ENCODE results near the gene CHADL.
A peak's percentile ranks its signal among the peaks of the same experiment; 100 is the strongest.

CHADL gene, protein sequence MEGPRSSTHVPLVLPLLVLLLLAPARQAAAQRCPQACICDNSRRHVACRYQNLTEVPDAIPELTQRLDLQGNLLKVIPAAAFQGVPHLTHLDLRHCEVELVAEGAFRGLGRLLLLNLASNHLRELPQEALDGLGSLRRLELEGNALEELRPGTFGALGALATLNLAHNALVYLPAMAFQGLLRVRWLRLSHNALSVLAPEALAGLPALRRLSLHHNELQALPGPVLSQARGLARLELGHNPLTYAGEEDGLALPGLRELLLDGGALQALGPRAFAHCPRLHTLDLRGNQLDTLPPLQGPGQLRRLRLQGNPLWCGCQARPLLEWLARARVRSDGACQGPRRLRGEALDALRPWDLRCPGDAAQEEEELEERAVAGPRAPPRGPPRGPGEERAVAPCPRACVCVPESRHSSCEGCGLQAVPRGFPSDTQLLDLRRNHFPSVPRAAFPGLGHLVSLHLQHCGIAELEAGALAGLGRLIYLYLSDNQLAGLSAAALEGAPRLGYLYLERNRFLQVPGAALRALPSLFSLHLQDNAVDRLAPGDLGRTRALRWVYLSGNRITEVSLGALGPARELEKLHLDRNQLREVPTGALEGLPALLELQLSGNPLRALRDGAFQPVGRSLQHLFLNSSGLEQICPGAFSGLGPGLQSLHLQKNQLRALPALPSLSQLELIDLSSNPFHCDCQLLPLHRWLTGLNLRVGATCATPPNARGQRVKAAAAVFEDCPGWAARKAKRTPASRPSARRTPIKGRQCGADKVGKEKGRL

GRCh38 chr22:41240377-41241132 lies at the start of gene CHADL:
Gene CHADL, minus strand, starts transcription at chr22:41240931. Its CDS starts 50 bp downstream, at chr22:41240881.
- no peak within 1 kb of the TSS for H3K4me3 ChIP-seq
- H3K27me3 ChIP-seq: no peaks in the 10 kb centered on the region
- H3K36me3 ChIP-seq: peaks cover 0 to 22% (median 9%) of the 10 kb centered on the region in 3 donors
- DNase-seq: no peak
- H3K4me1 ChIP-seq: peaks cover 0 to 19% (median 14%) of the 10 kb centered on the region in 4 donors
- TF ChIP-seq CTCF (IDR thresholded peaks at IDR 0.05): no peak
- H3K27ac ChIP-seq: no peak within 1 kb of the TSS
- H3K9me3 ChIP-seq: no peaks in the 10 kb centered on the region
- intact Hi-C loops (cut with DNase I; ENCODE audit: low total_unique reads): no loop called here

DNA sequence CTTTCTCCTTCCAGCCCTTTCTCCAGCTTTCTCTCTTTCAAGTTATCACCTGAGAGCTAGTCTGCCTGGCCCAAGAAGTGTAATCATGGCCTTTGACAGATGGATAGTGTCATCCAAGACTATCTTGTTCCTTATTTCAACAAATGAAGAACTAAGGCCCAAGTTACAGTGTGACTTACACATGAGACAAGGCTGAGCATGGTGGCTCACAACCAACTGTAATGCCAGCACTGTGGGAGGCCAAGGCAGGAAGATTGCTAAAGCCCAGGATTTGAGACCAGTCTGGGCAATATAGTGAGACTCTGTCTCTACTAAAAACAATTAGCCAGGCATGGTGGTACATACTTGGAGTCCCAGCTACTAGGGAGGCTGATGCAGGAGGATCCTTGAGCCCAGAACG lies 48.9 kb upstream of the CHADL start:
- intact Hi-C loops (cut with DNase I; ENCODE audit: low total_unique reads): loop anchor here (5.0 to 10.0 kb wide), 2 partner anchors 175 to 238 kb away; partner anchors contain the start of genes ACO2 and PHF5A
- TF ChIP-seq CTCF (IDR thresholded peaks at IDR 0.05): no peak
- Histone ChIP-seq H3K9me3 (no peaks in the 10 kb centered on the region), H3K27ac (no peak overlapping the region), H3K4me1 (peaks cover 0 to 19% (median 12%) of the 10 kb centered on the region in 4 donors), H3K27me3 (no peaks in the 10 kb centered on the region), H3K4me3 (no peak overlapping the region), H3K36me3 (peaks cover 0 to 3% (median under 1%) of the 10 kb centered on the region in 3 donors)
- no peak for DNase-seq

GRCh38 chr22:41288245-41288946 lies 47.7 kb upstream of the CHADL start:
- H3K4me3 ChIP-seq: no peak overlapping the region
- H3K36me3 ChIP-seq: peaks cover 0 to 14% (median 10%) of the 10 kb centered on the region in 3 donors
- no peaks in the 10 kb centered on the region for H3K9me3 ChIP-seq
- TF ChIP-seq CTCF (IDR thresholded peaks at IDR 0.05): no peak
- no peaks in the 10 kb centered on the region for H3K27me3 ChIP-seq
- intact Hi-C loops (cut with DNase I; ENCODE audit: low total_unique reads): loop anchor here (5.0 to 10.0 kb wide), 2 partner anchors 176 to 239 kb away; partner anchors contain the start of genes ACO2 and PHF5A
- H3K27ac ChIP-seq: peak overlapping the region in 1 of 2 donors; percentile 27
- H3K4me1 ChIP-seq: peaks cover 0 to 23% (median 13%) of the 10 kb centered on the region in 4 donors
- DNase-seq: no peak

- no peaks in the 10 kb centered on the region for H3K9me3 ChIP-seq
- no peak for TF ChIP-seq CTCF (IDR thresholded peaks at IDR 0.05)
- H3K27me3 ChIP-seq: no peaks in the 10 kb centered on the region
- peaks cover 0 to 23% (median 13%) of the 10 kb centered on the region in 4 donors for H3K4me1 ChIP-seq
- H3K36me3 ChIP-seq: peaks cover 0 to 26% (median 10%) of the 10 kb centered on the region in 3 donors
- DNase-seq: peak in 1 of 2 donors; percentile 31
- H3K27ac ChIP-seq: peak overlapping the region; percentile 61 to 69
- intact Hi-C loops (cut with DNase I; ENCODE audit: low total_unique reads): loop anchor here (5.0 to 10.0 kb wide), 2 partner anchors 178 to 241 kb away; partner anchors contain the start of genes ACO2 and PHF5A
- H3K4me3 ChIP-seq: peak overlapping the region; percentile 77 to 95
These were observed 45.9 kb upstream of the CHADL start for GRCh38 chr22:41286639-41287091.

Measured in tibial artery (tissue), 4 donors.